ENCODE measurements around the gene BTNL9.

DNA sequence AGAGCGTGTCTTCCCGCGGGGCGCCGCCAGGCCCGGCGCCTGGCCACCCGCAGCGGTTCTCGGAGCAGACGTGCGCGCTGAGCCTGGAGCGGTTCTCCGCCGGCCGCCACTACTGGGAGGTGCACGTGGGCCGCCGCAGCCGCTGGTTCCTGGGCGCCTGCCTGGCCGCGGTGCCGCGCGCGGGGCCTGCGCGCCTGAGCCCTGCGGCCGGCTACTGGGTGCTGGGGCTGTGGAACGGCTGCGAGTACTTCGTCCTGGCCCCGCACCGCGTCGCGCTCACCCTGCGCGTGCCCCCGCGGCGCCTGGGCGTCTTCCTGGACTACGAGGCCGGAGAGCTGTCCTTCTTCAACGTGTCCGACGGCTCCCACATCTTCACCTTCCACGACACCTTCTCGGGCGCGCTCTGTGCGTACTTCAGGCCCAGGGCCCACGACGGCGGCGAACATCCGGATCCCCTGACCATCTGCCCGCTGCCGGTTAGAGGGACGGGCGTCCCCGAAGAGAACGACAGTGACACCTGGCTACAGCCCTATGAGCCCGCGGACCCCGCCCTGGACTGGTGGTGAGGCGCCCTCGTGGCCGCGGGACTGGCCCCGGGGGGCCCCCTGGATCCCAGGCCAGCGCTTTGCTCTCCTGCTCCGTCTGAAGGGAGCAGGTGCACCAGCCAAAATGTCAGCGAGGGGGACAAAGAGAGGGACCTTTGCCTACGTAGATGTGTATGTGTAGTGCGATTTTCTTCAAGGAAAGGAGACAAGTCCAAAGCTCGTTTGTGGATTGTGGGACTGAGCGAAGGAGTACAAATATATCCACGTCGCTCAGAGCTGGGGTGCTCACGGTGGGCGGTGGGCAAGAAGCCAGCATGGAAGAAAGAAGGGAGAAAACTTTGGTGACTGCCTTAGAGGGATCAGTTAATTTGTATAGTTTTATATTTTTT, 19.5 kb downstream of the BTNL9 start:
- TF ChIP-seq YY1 (IDR thresholded peaks at IDR 0.05; ENCODE audit: insufficient read depth, insufficient read length) (no peak), ZNF274 (IDR thresholded peaks at IDR 0.05; ENCODE audit: low read depth, low read length) (no peak), SUZ12 (IDR thresholded peaks at IDR 0.05; ENCODE audit: extremely low read depth, insufficient read depth, insufficient read length) (no peak)

All from NT2/D1 (cell line).